IMR-90 (cell line): ENCODE data around the gene DCAF16. TPM values are rescaled to one million over a fixed set of nuclear protein-coding genes. Genes with fewer than 3 reads are reported as not detected.

Experiments used
- ATAC-seq: fragments of 200-7000 bp; cut with Tn5 transposase; 2 replicates; pipeline ENCODE4 v1.9.1; 2020; ENCODE audit warnings: low read depth, mild to moderate bottlenecking, moderate library complexity
- BruUV-seq: library from RNA; stranded (reverse); fragments of 400-500 nt; replicated peaks from 2 replicates; lab custom pipeline; 2021; lab: Mats Ljungman, UMichigan
- CTCF ChIA-PET: fragments of 300-600 bp; formaldehyde crosslinking; extraction: SDS; loops from one replicate; lab custom pipeline; 2021; ENCODE audit warnings: antibody characterized with exemption; lab: Yijun Ruan, JAX
- POLR2A ChIA-PET: fragments of 300-600 bp; sonication (Branson Sonifier 250); formaldehyde crosslinking; loops from one replicate; lab custom pipeline; 2022; ENCODE audit warnings: antibody characterized with exemption; ENCODE audit not compliant: unreplicated experiment; lab: Charles Lee
- DNase-seq: peaks from one replicate; pipeline ENCODE4 v3.0.0; 2013
- H2AFZ ChIP-seq: replicated peaks from 2 replicates; pipeline ENCODE3; 2013; ENCODE audit warnings: low read length, mild to moderate bottlenecking; ENCODE audit not compliant: poor library complexity
- H2AK5ac ChIP-seq: 2 replicates; pipeline ENCODE4 v1.6.1; 2013; ENCODE audit warnings: low read depth, low read length, inconsistent platforms
- H2AK9ac ChIP-seq: replicated peaks from 2 replicates; pipeline ENCODE3; 2013; ENCODE audit warnings: mild to moderate bottlenecking, low read depth, low read length, moderate library complexity; ENCODE audit not compliant: poor library complexity
- H2BK120ac ChIP-seq: 2 replicates; pipeline ENCODE4 v1.6.1; 2013; ENCODE audit warnings: low read depth, low read length, inconsistent platforms
- H2BK15ac ChIP-seq: 3 replicates; pipeline ENCODE4 v1.6.1; 2013; ENCODE audit warnings: low read depth, low read length, inconsistent platforms
- H2BK20ac ChIP-seq: 2 replicates; pipeline ENCODE4 v1.6.1; 2013; ENCODE audit warnings: low read depth, mild to moderate bottlenecking, inconsistent platforms, low read length, moderate library complexity
- H2BK5ac ChIP-seq: 2 replicates; pipeline ENCODE4 v1.6.1; 2013; ENCODE audit warnings: mild to moderate bottlenecking, low read depth, low read length, inconsistent platforms; ENCODE audit not compliant: poor library complexity, severe bottlenecking
- H3K14ac ChIP-seq: replicated peaks from 2 replicates; pipeline ENCODE4 v1.6.1; 2013; ENCODE audit warnings: low read depth, low read length, inconsistent platforms
- H3K18ac ChIP-seq: 2 replicates; pipeline ENCODE4 v1.6.1; 2013; ENCODE audit warnings: low read depth, low read length, control low read depth
- H3K23ac ChIP-seq: 2 replicates; pipeline ENCODE4 v1.6.1; 2013; ENCODE audit warnings: low read depth, low read length, inconsistent platforms
- H3K27ac ChIP-seq: 2 replicates; pipeline ENCODE4 v1.5.1; 2013; ENCODE audit warnings: mild to moderate bottlenecking, control low read depth, low read length; ENCODE audit not compliant: insufficient read depth
- H3K27me3 ChIP-seq: 2 replicates; pipeline ENCODE4 v1.6.1; 2013; ENCODE audit warnings: low read length; ENCODE audit not compliant: control insufficient read depth, insufficient read depth
- H3K36me3 ChIP-seq: 2 replicates; pipeline ENCODE4 v1.6.1; 2013; ENCODE audit warnings: low read length, mixed read lengths; ENCODE audit not compliant: control insufficient read depth, insufficient read depth
- H3K4ac ChIP-seq: 2 replicates; pipeline ENCODE4 v1.6.1; 2013; ENCODE audit warnings: low read depth, low read length, inconsistent platforms
- H3K4me1 ChIP-seq: 2 replicates; pipeline ENCODE4 v1.6.1; 2013; ENCODE audit warnings: low read length, mixed read lengths; ENCODE audit not compliant: control insufficient read depth, insufficient read depth
- H3K4me2 ChIP-seq: 2 replicates; pipeline ENCODE4 v1.6.1; 2013; ENCODE audit warnings: low read depth, mild to moderate bottlenecking, control low read depth, low read length, moderate library complexity
- H3K4me3 ChIP-seq: 2 replicates; pipeline ENCODE4 v1.5.1; 2013; ENCODE audit warnings: low read depth, mild to moderate bottlenecking, control low read depth, low read length, moderate library complexity; ENCODE audit not compliant: insufficient read depth
- H3K56ac ChIP-seq: 2 replicates; pipeline ENCODE4 v1.6.1; 2013; ENCODE audit warnings: low read length, inconsistent platforms; ENCODE audit not compliant: insufficient read depth; ENCODE audit errors: extremely low read depth
- H3K79me1 ChIP-seq, 2 experiments: 2 replicates each; pipeline ENCODE4 v1.6.1; 2013; ENCODE audit warnings: low read length in 2 of 2, inconsistent platforms in 1 of 2, low read depth in 1 of 2
- H3K9ac ChIP-seq: 2 replicates; pipeline ENCODE4 v1.6.1; 2013; ENCODE audit warnings: low read depth, low read length, control low read depth
- H3K9me1 ChIP-seq: 2 replicates; pipeline ENCODE4 v1.6.1; 2013; ENCODE audit warnings: low read length, inconsistent platforms; ENCODE audit not compliant: insufficient read depth
- H3K9me3 ChIP-seq: 2 replicates; pipeline ENCODE4 v1.6.1; 2013; ENCODE audit warnings: low read length; ENCODE audit not compliant: control insufficient read depth, insufficient read depth
- H4K20me1 ChIP-seq: 2 replicates; pipeline ENCODE4 v1.6.1; 2013; ENCODE audit warnings: low read length, inconsistent platforms; ENCODE audit not compliant: insufficient read depth
- H4K5ac ChIP-seq: 2 replicates; pipeline ENCODE4 v1.6.1; 2013; ENCODE audit warnings: mild to moderate bottlenecking, low read depth, low read length, control low read depth
- H4K8ac ChIP-seq, 2 experiments: 2 replicates each; pipeline ENCODE4 v1.6.1; 2013; ENCODE audit warnings: low read depth in 2 of 2, low read length in 2 of 2, control low read depth in 1 of 2, inconsistent platforms in 1 of 2
- H4K91ac ChIP-seq: 2 replicates; pipeline ENCODE4 v1.6.1; 2013; ENCODE audit warnings: low read depth, low read length, inconsistent platforms; ENCODE audit not compliant: insufficient read depth
- BHLHE40 ChIP-seq: fragments of 150-350 bp; IDR thresholded peaks from 2 replicates; pipeline ENCODE4 v1.6.1; 2016; ENCODE audit warnings: mild to moderate bottlenecking, low read depth, low read length
- MAZ ChIP-seq: IDR thresholded peaks from 2 replicates; pipeline ENCODE4 v1.6.1; 2012; ENCODE audit warnings: low read depth, mild to moderate bottlenecking, low read length, improper control_type of control experiment, moderate library complexity, borderline replicate concordance
- RFX5 ChIP-seq: IDR thresholded peaks from 2 replicates; pipeline ENCODE4 v1.8.0; 2012; ENCODE audit warnings: low read depth, mild to moderate bottlenecking, low read length, moderate library complexity
- WGBS, 2 experiments: methylation state at CpG; one replicate each; pipeline versions ENCODE4 v1.1.5 to v1.1.7; 2013; ENCODE audit warnings: missing lambda C conversion rate in 2 of 2; ENCODE audit not compliant: insufficient read length in 1 of 2; ENCODE audit errors: extremely low coverage in 2 of 2; 5-methylcytosine and 5-hydroxymethylcytosine counted together
- dilution Hi-C: fragments of 300-500 bp; cut with HindIII; formaldehyde crosslinking; loops from one replicate; pipeline ENCODE4 v1.14.3; 2018; ENCODE audit warnings: low sequenced_read_pairs; ENCODE audit not compliant: unreplicated experiment
- in situ Hi-C: fragments of 300-500 bp; cut with MboI; formaldehyde crosslinking; loops from 3 replicates; pipeline ENCODE4 v1.14.3; 2019; ENCODE audit warnings: low sequenced_read_pairs, inconsistent platforms, mixed read lengths
- intact Hi-C: fragments of 100-400 bp; cut with micrococcal nuclease; formaldehyde crosslinking; loops from 2 replicates; pipeline ENCODE4 v1.10.0; 2022
- polyA plus RNA-seq, 3 experiments: library from polyadenylated mRNA; depleted of rRNA; stranded (reverse); fragments of >200 nt; gene quantifications; 2 replicates each; pipeline ENCODE4 v1.2.3, GENCODE V29; 2012; ENCODE audit warnings: low replicate concordance in 1 of 3
- total RNA-seq: library from RNA; depleted of rRNA; stranded (reverse); fragments of >200 nt; gene quantifications from 2 replicates; pipeline ENCODE4 v1.2.3, GENCODE V29; 2012

Gene DCAF16
- total and polyA plus RNA-seq, 2 of the 4 experiments (the other 2 are of a cell fraction): 15.1 to 31.5 TPM

- Histone ChIP-seq H3K18ac (no peak overlapping the region), H2BK5ac (no peak overlapping the region), H4K5ac (no peak overlapping the region), H4K20me1 (no peaks in the 10 kb centered on the region), H3K36me3 (no peaks in the 10 kb centered on the region), H2AFZ (no peak overlapping the region), H3K27ac (no peak overlapping the region), H3K23ac (no peak overlapping the region), H3K27me3 (no peaks in the 10 kb centered on the region), H2BK15ac (no peak overlapping the region), H3K79me1 (no peaks in the 10 kb centered on the region), H2BK20ac (no peak overlapping the region), H3K4me1 (no peaks in the 10 kb centered on the region), H3K4ac (no peak overlapping the region), H4K91ac (no peak overlapping the region), H3K56ac (no peak overlapping the region), H3K9me3 (no peaks in the 10 kb centered on the region), H2AK5ac (no peak overlapping the region), H3K4me2 (no peak overlapping the region), H3K14ac (no peak overlapping the region), H2AK9ac (no peak overlapping the region), H2BK120ac (no peak overlapping the region), H3K9me1 (no peaks in the 10 kb centered on the region), H4K8ac (no peak overlapping the region), H3K4me3 (no peak overlapping the region), H3K9ac (no peak overlapping the region)
- in situ Hi-C loops (no loop called here), intact Hi-C loops (no loop called here), dilution Hi-C loops (no loop called here)
- ChIA-PET POLR2A (no interaction called here), CTCF (no interaction called here)
- TF ChIP-seq RFX5: no peak
- TF ChIP-seq MAZ: no peak
- TF ChIP-seq BHLHE40: no peak
- BruUV-seq: no TSS peak
- DNase-seq (no peak), ATAC-seq (no peak)
- WGBS, 2 experiments: no CpG with 5 or more reads among the region's 5 CpGs
Measured at GRCh38 chr4:17763931-17764330, 46.6 kb downstream of the DCAF16 start.
